HCT116 (cell line): ENCODE results near the gene RECQL5. TPM values are rescaled to one million over a fixed set of nuclear protein-coding genes. Genes with fewer than 3 reads are reported as not detected.
A peak's percentile ranks its signal among the peaks of the same experiment; 100 is the strongest.

Experiments
- ATAC-seq: fragments of 200-7000 bp; cut with Tn5 transposase; 2 replicates; pipeline ENCODE4 v1.9.1; 2020; ENCODE audit warnings: mild to moderate bottlenecking, moderate library complexity
- BruUV-seq: library from RNA; stranded (reverse); fragments of 400-500 nt; replicated peaks from 2 replicates; lab custom pipeline; 2021; lab: Mats Ljungman, UMichigan
- CTCF ChIA-PET: fragments of 300-600 bp; sonication (Branson Sonifier 250); formaldehyde crosslinking; loops from one replicate; lab custom pipeline; 2021; ENCODE audit warnings: antibody characterized with exemption; lab: Charles Lee
- POLR2A ChIA-PET: fragments of 300-600, 350-600 bp; sonication (Branson Sonifier 250); formaldehyde crosslinking; loops from one replicate; lab custom pipeline; 2021; ENCODE audit warnings: antibody characterized with exemption; lab: Charles Lee
- RAD21 ChIA-PET, 2 experiments: fragments of 300-600 bp; sonication (Branson Sonifier 250); formaldehyde crosslinking; loops; one replicate each; lab custom pipeline; 2023; ENCODE audit warnings: low total read pairs in 2 of 2; ENCODE audit not compliant: uncharacterized antibody in 2 of 2, unreplicated experiment in 2 of 2, low non-redundant PET in 1 of 2; lab: Charles Lee
- DNase-seq: peaks from one replicate; pipeline ENCODE4 v3.0.0-alpha.2; 2010; ENCODE audit warnings: low read depth, low spot score
- H2AFZ ChIP-seq: fragments of 200-600 bp; shearing (Covaris generic), sonication (generic); 2 replicates; pipeline ENCODE4 v1.6.1; 2017; ENCODE audit warnings: low read depth, mixed run types, mixed read lengths, antibody characterized with exemption, low read length; ENCODE audit not compliant: poor library complexity, severe bottlenecking
- H3K27ac ChIP-seq: 2 replicates; pipeline ENCODE4 v1.5.1; 2012; ENCODE audit warnings: low read depth, low read length
- H3K27me3 ChIP-seq: fragments of 200-600 bp; sonication (generic); 2 replicates; pipeline ENCODE4 v1.6.1; 2016; ENCODE audit warnings: mixed run types, low read length, mixed read lengths; ENCODE audit not compliant: insufficient read depth
- H3K36me3 ChIP-seq, 2 experiments: fragments of 200-500 bp in 1 of 2; fragments of 200-600 bp in 1 of 2; sonication (Bioruptor generic) in 1 of 2; sonication (generic) in 1 of 2; 2 replicates each; pipeline versions ENCODE4 v1.5.1 to v1.6.1; 2014 to 2016; ENCODE audit warnings: low read length in 2 of 2, inconsistent platforms in 1 of 2, mixed read lengths in 1 of 2, mixed run types in 1 of 2; ENCODE audit not compliant: insufficient read depth in 2 of 2, control insufficient read depth in 1 of 2
- H3K4me1 ChIP-seq, 2 experiments: fragments of 200-600 bp in 1 of 2; sonication (generic) in 1 of 2; 2 replicates each; pipeline versions ENCODE4 v1.5.1 to v1.6.1; 2012 to 2017; ENCODE audit warnings: low read length in 2 of 2, inconsistent platforms in 1 of 2, mild to moderate bottlenecking in 1 of 2, mixed read lengths in 1 of 2, mixed run types in 1 of 2, moderate library complexity in 1 of 2; ENCODE audit not compliant: insufficient read depth in 2 of 2, control insufficient read depth in 1 of 2
- H3K4me2 ChIP-seq: fragments of 200-600 bp; sonication (generic); 2 replicates; pipeline ENCODE4 v1.6.1; 2017; ENCODE audit warnings: mixed run types, low read length, mixed read lengths
- H3K4me3 ChIP-seq, 2 experiments: fragments of 200-600 bp in 1 of 2; sonication (generic) in 1 of 2; replicated peaks in 1 of 2; 2 replicates each; pipeline ENCODE4 v1.5.1; 2011 to 2016; ENCODE audit warnings: low read length in 2 of 2, control low read depth in 1 of 2, low read depth in 1 of 2, mild to moderate bottlenecking in 1 of 2, mixed read lengths in 1 of 2, mixed run types in 1 of 2
- H3K79me2 ChIP-seq: fragments of 200-600 bp; sonication (generic); 2 replicates; pipeline ENCODE4 v1.6.1; 2017; ENCODE audit warnings: mild to moderate bottlenecking, mixed run types, low read length, moderate library complexity, mixed read lengths; ENCODE audit not compliant: insufficient read depth
- H3K9ac ChIP-seq: fragments of 200-600 bp; sonication (generic); 2 replicates; pipeline ENCODE4 v1.6.1; 2016; ENCODE audit warnings: low read length, mixed read lengths
- H3K9me2 ChIP-seq: fragments of 200-600 bp; sonication (generic), shearing (Covaris generic); 2 replicates; pipeline ENCODE4 v1.6.1; 2017; ENCODE audit warnings: mixed run types, mild to moderate bottlenecking, moderate library complexity; ENCODE audit not compliant: insufficient read depth
- H3K9me3 ChIP-seq, 2 experiments: fragments of 200-500 bp in 1 of 2; fragments of 200-600 bp in 1 of 2; sonication (Bioruptor generic) in 1 of 2; sonication (generic) in 1 of 2; 2 replicates each; pipeline ENCODE4 v1.6.1; 2014 to 2017; ENCODE audit warnings: low read length in 2 of 2, mixed read lengths in 2 of 2, inconsistent platforms in 1 of 2, low read depth in 1 of 2, mild to moderate bottlenecking in 1 of 2, mixed run types in 1 of 2, moderate library complexity in 1 of 2; ENCODE audit not compliant: control insufficient read depth in 1 of 2, insufficient read depth in 1 of 2
- H4K20me1 ChIP-seq: fragments of 200-600 bp; sonication (generic), shearing (Covaris generic); 2 replicates; pipeline ENCODE4 v1.6.1; 2017; ENCODE audit warnings: mixed run types, mild to moderate bottlenecking, moderate library complexity; ENCODE audit not compliant: insufficient read depth
- EGR1 ChIP-seq: IDR thresholded peaks from 2 replicates; pipeline ENCODE4 v1.6.1; 2012; ENCODE audit warnings: low read depth
- EZH2 ChIP-seq: fragments of 200-600 bp; sonication (generic); IDR thresholded peaks from 2 replicates; pipeline ENCODE4 v1.6.1; 2017; ENCODE audit warnings: antibody characterized with exemption, mixed run types
- POLR2A ChIP-seq: IDR thresholded peaks from 2 replicates; pipeline ENCODE4 v1.7.0; 2011; ENCODE audit warnings: borderline replicate concordance; ENCODE audit not compliant: insufficient read depth, insufficient read length; ENCODE audit errors: extremely low read depth
- POLR2AphosphoS5 ChIP-seq: IDR thresholded peaks from 2 replicates; pipeline ENCODE4 v1.6.1; 2011; ENCODE audit warnings: mild to moderate bottlenecking, low read depth, low read length, moderate library complexity
- RAD21 ChIP-seq: IDR thresholded peaks from 2 replicates; pipeline ENCODE4 v1.6.1; 2012; ENCODE audit warnings: low read depth, mild to moderate bottlenecking
- TCF7L2 ChIP-seq: IDR thresholded peaks from 2 replicates; pipeline ENCODE4 v1.7.0; 2011; ENCODE audit warnings: borderline replicate concordance, inconsistent platforms; ENCODE audit not compliant: insufficient read depth, insufficient read length; ENCODE audit errors: extremely low read depth
- ZBTB33 ChIP-seq: IDR thresholded peaks from 2 replicates; pipeline ENCODE4 v1.6.1; 2011; ENCODE audit warnings: mild to moderate bottlenecking, low read length, moderate library complexity; ENCODE audit not compliant: insufficient replicate concordance; ENCODE audit errors: extremely low read depth
- intact Hi-C: fragments of 100-400 bp; cut with micrococcal nuclease; formaldehyde crosslinking; loops from 2 replicates; pipeline ENCODE4 v1.10.0; 2022
- total RNA-seq: library from RNA; stranded (reverse); gene quantifications from one replicate; pipeline ENCODE4 v1.2.1, GENCODE V29; 2021; ENCODE audit not compliant: unreplicated experiment
- TF ChIP-seq, protein P1 (sequence below): IDR thresholded peaks from 2 replicates; pipeline ENCODE4 v1.6.1; 2012

The RECQL5 gene
- total RNA-seq, 1 experiment from 2014 or later, result 83.3 TPM

DNA sequence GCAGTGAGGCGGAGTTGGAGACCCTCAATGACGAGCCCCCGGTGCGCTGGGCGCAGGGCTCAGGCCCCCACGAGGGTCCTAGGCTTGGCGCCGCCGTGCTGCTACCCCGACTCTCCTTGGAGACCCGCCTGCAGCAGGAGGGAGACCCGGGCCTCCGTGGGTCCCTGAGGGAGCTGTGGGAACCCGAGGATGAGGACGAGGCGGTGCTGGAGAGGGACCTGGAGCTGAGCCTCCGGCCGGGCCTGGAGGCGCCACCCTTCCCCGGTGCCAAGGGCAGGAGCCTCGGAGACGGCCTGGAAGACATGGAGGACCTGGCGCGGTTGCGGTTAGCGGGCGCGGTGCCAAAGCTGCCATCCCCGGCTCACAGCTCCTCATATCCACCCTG lies 77.0 kb downstream of the RECQL5 start:
- H3K4me3 ChIP-seq, result peak overlapping the region; percentile 38 to 39; a peak in 3 of 4 replicates
- POLR2A ChIA-PET, result no interaction called here
- CTCF ChIA-PET, result interaction anchor here (4.3 kb wide), 1 partner anchor 12 kb away, joined by 45 read pairs; no protein-coding TSS in a partner anchor

More for the DNA sequence above, 77.0 kb downstream of the RECQL5 start:
- no peak overlapping the region for H3K9ac ChIP-seq
- RAD21 ChIA-PET, result interaction anchor here in 1 of 2 experiments (0.6 kb wide), 1 partner anchor 10 kb away, joined by 3 read pairs; no protein-coding TSS in a partner anchor
- H4K20me1 ChIP-seq, result no peaks in the 10 kb centered on the region
- no peaks in the 10 kb centered on the region for H3K36me3 ChIP-seq
- intact Hi-C loops, result no loop called here
- DNase-seq (no peak), ATAC-seq (no peak)
- H3K79me2 ChIP-seq, result no peaks in the 10 kb centered on the region
- H3K27ac ChIP-seq, result peak overlapping the region; percentile 50; the same call in 1 of the 2 replicates
- no peaks in the 10 kb centered on the region for H3K9me2 ChIP-seq
- peak overlapping the region; percentile 71 for H3K4me2 ChIP-seq
- BruUV-seq, result no TSS peak
- no peaks in the 10 kb centered on the region for H3K9me3 ChIP-seq
- no peaks in the 10 kb centered on the region for H3K27me3 ChIP-seq
- peaks cover 10 to 33% of the 10 kb centered on the region in 2 experiments; a peak in 3 of 4 replicates for H3K4me1 ChIP-seq
- H2AFZ ChIP-seq, result no peak overlapping the region
- TF ChIP-seq EZH2, result no peak
- no peak for TF ChIP-seq EGR1
- TF ChIP-seq POLR2AphosphoS5, result no peak
- TF ChIP-seq RAD21, result no peak
- TF ChIP-seq POLR2A, result no peak
- no peak for TF ChIP-seq TCF7L2
- TF ChIP-seq ZBTB33, result no peak
- TF ChIP-seq, protein P1, sequence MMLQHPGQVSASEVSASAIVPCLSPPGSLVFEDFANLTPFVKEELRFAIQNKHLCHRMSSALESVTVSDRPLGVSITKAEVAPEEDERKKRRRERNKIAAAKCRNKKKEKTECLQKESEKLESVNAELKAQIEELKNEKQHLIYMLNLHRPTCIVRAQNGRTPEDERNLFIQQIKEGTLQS, result no peak
